BE2C (cell line): ENCODE results near the gene TNFRSF14.

Experiments used
- DNase-seq: peaks from one replicate; pipeline ENCODE4 v3.0.0-alpha.2; 2020
- H3K27me3 ChIP-seq: fragments of 250-450 bp; sonication (Bioruptor Pico); 2 replicates; pipeline ENCODE4 v1.5.1; 2020; ENCODE audit warnings: mild to moderate bottlenecking
- H3K36me3 ChIP-seq: fragments of 250-450 bp; sonication (Bioruptor Pico); 2 replicates; pipeline ENCODE4 v1.5.1; 2020; ENCODE audit warnings: mild to moderate bottlenecking
- H3K4me1 ChIP-seq: fragments of 250-450 bp; sonication (Bioruptor Pico); 2 replicates; pipeline ENCODE4 v1.5.1; 2020
- H3K4me3 ChIP-seq: 2 replicates; pipeline ENCODE4 v1.5.1; 2011; ENCODE audit warnings: low read depth, low read length
- H3K9me3 ChIP-seq: fragments of 250-450 bp; sonication (Bioruptor Pico); 2 replicates; pipeline ENCODE4 v1.5.1; 2020
- TF ChIP-seq, protein P1 (sequence below): IDR thresholded peaks from 2 replicates; pipeline ENCODE4 v1.5.1; 2012; ENCODE audit warnings: mild to moderate bottlenecking, low read depth, low read length

The TNFRSF14 gene

DNA sequence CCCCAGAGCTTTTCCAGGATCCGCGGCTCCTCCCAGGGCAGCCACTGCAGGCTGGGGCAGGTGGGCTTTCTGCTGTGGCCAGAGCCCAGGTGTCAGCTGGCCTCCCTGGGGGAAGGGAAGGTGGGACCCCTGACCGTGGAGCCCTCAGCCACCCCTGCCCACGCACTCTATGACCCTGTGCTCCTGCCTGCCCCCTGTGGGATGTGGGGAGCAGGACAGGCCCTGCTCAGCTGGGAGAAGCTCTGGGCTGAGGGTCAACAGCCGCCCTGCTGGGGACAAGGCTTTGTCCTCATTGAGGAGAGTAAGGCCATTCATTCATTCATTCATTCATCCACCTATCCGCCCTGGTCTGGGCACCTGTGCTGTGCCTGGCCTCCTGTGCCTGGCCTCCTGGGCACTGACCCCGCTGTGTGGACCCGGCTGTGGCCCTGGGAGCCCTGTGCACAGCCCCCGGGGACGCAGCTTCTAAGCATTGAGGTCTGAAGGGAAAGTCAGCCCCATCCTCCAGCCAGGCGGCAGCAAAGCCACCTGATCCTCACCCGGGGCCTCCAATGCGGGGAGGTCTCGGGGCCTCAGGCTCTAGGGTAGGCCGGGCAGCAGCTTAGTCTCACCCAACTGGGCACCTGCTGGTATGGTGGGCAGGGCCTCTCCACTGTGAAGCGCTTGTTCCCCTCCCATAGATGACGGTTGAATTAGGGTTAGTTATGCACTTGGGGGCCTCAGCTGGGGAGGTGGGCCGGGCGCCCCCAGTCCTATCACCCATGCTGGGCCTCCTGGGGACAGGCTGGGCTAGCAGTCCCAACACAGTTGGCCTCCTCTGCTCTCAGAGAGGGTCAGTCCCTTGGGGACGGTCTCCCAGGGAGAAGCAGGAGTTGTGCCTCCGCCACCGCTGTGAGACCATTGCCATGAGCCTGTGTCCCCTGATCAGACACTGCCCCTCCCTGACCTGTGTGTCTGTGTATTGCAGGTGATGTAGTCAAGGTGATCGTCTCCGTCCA, 6.0 kb downstream of the TNFRSF14 start:
- Histone ChIP-seq H3K27me3 (no peaks in the 10 kb centered on the region), H3K4me3 (no peak overlapping the region), H3K36me3 (no peaks in the 10 kb centered on the region), H3K4me1 (no peaks in the 10 kb centered on the region), H3K9me3 (no peaks in the 10 kb centered on the region)
- no peak for DNase-seq
- TF ChIP-seq, protein P1, sequence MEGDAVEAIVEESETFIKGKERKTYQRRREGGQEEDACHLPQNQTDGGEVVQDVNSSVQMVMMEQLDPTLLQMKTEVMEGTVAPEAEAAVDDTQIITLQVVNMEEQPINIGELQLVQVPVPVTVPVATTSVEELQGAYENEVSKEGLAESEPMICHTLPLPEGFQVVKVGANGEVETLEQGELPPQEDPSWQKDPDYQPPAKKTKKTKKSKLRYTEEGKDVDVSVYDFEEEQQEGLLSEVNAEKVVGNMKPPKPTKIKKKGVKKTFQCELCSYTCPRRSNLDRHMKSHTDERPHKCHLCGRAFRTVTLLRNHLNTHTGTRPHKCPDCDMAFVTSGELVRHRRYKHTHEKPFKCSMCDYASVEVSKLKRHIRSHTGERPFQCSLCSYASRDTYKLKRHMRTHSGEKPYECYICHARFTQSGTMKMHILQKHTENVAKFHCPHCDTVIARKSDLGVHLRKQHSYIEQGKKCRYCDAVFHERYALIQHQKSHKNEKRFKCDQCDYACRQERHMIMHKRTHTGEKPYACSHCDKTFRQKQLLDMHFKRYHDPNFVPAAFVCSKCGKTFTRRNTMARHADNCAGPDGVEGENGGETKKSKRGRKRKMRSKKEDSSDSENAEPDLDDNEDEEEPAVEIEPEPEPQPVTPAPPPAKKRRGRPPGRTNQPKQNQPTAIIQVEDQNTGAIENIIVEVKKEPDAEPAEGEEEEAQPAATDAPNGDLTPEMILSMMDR: 0 out of 2 replicates have a peak, but pooled peaks have one; percentile 8

DNA sequence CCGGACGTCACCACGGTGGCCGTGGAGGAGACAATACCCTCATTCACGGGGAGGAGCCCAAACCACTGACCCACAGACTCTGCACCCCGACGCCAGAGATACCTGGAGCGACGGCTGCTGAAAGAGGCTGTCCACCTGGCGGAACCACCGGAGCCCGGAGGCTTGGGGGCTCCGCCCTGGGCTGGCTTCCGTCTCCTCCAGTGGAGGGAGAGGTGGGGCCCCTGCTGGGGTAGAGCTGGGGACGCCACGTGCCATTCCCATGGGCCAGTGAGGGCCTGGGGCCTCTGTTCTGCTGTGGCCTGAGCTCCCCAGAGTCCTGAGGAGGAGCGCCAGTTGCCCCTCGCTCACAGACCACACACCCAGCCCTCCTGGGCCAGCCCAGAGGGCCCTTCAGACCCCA, 7.0 kb downstream of the TNFRSF14 start:
- Histone ChIP-seq H3K36me3 (no peaks in the 10 kb centered on the region), H3K27me3 (no peaks in the 10 kb centered on the region), H3K4me1 (no peaks in the 10 kb centered on the region), H3K4me3 (no peak overlapping the region), H3K9me3 (no peaks in the 10 kb centered on the region)
- TF ChIP-seq, protein P1: no peak
- DNase-seq: no peak

DNA sequence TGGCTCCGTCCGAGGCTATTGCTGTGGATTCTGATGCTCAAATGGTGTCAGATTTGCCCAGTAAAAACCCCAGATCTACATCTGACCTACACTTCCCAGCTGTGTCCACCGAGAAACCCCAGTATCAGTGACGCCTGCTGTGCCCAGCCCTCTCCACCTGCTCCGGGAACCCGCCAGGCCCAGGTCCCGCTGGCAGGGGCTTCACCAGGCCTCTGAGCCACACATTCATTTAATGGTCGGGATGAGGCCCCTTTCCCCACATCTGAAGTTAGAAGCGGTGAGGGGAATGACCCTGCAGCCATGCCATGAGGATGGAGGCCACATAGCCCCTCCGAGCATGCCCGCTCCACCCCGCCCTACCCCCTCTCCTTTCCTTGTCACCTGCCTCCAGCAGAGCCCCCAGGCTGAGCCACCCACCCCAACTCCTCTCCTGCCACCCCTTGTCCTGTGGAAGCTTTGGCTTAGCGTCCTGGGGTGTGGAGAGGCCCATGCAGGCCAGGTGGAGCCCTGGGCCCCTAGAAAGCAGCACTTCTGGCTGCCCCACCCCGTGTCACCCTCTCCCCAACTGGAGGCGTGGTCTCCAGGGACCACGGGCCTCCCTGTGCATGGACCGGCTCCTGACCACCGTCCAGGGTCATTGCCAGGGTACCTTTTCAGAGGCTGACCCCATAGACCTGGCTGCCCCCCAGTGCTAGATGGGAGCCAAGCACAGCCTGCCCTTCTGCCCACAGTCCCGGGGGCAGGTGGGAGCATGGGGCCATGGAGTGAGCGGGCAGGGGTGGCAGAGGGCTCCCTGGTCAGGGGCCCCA, 8.0 kb downstream of the TNFRSF14 start:
- Histone ChIP-seq H3K9me3 (no peaks in the 10 kb centered on the region), H3K27me3 (no peaks in the 10 kb centered on the region), H3K4me1 (no peaks in the 10 kb centered on the region), H3K36me3 (no peaks in the 10 kb centered on the region), H3K4me3 (no peak overlapping the region)
- TF ChIP-seq, protein P1: no peak
- no peak for DNase-seq

DNA sequence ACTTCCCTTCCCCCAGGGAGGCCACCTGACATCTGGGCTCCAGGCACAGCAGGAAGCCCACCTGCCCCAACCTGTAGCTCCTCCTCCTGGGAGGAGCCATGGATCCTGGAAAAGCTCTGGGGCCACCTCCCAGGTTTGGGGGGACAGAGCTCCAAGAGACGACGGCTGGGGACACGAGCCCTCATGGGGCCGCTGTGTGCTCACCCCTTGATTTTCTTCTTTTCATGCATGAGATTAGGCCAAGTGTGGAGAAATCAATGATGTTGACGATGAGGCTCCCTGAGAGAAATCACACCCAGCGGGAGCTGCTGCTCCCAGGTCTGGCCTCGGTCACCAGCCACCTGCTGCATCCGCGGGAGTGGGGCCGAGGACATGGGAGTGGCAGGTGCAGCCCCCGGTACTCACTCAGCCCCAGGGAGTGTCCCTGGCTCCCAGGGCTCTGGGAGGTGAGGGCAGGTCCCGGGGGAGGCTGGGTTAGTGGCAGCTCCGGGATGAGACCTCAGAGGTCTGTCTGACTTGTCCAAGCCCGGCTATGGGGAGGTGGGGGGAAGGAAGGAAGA, 8.7 kb downstream of the TNFRSF14 start:
- Histone ChIP-seq H3K36me3 (no peaks in the 10 kb centered on the region), H3K27me3 (no peaks in the 10 kb centered on the region), H3K4me3 (no peak overlapping the region), H3K4me1 (no peaks in the 10 kb centered on the region), H3K9me3 (no peaks in the 10 kb centered on the region)
- no peak for DNase-seq
- TF ChIP-seq, protein P1: no peak

DNA sequence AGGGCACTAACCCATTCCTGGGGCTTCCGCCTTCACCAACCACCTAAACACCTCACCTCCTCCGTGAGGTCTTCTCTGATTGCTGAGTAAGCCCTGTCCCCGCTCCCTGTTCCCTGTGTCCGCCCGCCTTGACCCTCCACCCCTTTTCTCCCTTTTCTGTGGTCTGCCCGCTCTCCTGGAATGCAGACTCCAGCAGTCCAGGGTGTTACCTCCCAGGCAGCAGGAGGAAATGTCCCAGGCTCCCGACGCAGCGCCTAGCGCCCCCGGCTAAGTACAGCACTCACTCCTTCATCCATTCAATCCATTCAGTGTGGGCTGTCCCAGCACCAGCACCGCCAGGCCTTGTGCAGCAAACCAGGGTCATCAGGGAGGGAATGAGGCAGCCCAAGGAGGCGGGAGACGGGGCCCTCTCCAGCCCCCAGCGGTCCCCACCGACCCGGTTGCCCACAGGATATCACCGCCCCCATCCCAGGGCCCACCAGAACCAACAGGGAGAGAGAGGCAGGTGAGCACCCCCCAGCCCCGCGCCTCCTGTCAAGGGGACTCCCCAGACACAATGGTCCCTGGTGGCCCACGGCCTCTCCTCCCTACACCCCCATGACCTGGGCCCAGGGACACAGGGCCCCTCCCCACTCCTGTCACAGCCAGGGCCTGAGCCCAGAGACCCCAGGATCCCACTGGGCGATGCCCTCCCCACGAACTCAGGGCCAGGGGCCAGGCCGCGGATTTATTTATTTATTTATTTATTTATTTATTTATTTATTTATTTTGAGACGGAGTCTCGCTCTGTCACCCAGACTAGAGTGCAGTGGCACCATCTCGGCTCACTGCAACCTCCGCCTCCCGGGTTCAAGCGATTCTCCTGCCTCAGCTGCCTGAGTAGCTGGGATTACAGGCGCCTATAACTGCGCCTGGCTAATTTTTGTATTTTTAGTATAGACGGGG, 10.2 kb downstream of the TNFRSF14 start:
- DNase-seq: no peak
- Histone ChIP-seq H3K4me1 (no peaks in the 10 kb centered on the region), H3K27me3 (no peaks in the 10 kb centered on the region), H3K9me3 (no peaks in the 10 kb centered on the region), H3K36me3 (no peaks in the 10 kb centered on the region), H3K4me3 (no peak overlapping the region)
- TF ChIP-seq, protein P1: no peak
